ENCODE results near the gene TRDN.

Gene TRDN

DNA sequence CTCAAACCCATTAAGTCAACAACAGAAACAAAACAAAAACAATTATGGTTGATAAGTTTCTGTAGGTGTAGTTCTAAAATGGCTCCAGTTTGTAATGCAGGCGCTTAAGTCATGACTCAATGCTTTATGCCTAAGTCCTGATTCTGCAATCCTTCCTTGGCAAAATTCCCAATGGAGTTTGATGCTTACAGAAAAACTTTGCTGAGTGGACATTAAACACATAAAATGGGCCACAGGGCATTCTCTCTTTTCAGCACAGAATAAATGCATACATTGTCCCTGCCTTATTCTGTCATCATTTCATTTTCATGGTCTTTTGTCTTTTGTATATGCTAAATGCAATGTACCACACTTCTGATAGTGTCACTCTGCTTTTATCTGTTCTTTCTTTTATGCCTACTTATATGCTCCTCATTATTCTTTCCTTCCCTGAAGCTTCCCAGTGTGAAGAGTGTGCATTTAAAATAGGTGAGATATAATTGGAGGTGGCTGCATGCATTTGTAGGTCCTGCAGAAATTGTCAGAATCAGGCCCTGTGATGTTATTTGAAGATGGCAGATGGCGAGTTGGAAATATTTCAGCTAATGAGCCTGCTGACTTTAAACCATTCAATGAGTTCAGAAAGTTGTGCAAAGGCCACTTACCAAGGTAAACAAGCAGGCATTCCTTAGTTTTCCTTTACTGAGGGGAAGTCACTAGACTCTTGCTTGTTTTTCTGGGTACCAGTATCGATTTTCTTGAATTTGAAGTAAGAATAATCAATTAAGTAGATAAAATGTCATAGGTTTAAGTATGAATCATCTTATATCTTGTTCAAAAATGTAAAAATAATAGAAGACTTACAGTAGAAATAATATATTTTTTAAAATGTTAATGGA, 313.1 kb downstream of the TRDN start:
- ATAC-seq: no peak
- no peak for TF ChIP-seq PPARA (CRISPR knock-in tag; IDR thresholded peaks at IDR 0.05; ENCODE audit: borderline replicate concordance)
- no peak for TF ChIP-seq ZNF565 (CRISPR knock-in tag; conservative IDR thresholded peaks at IDR 0.05; ENCODE audit: low read depth)
- no peak for TF ChIP-seq ISL1 (CRISPR knock-in tag; IDR thresholded peaks at IDR 0.05)
- no peak for TF ChIP-seq GLIS3 (CRISPR knock-in tag; IDR thresholded peaks at IDR 0.05)
- no peak for TF ChIP-seq ESRRG (CRISPR knock-in tag; IDR thresholded peaks at IDR 0.05)
- TF ChIP-seq, protein P1, sequence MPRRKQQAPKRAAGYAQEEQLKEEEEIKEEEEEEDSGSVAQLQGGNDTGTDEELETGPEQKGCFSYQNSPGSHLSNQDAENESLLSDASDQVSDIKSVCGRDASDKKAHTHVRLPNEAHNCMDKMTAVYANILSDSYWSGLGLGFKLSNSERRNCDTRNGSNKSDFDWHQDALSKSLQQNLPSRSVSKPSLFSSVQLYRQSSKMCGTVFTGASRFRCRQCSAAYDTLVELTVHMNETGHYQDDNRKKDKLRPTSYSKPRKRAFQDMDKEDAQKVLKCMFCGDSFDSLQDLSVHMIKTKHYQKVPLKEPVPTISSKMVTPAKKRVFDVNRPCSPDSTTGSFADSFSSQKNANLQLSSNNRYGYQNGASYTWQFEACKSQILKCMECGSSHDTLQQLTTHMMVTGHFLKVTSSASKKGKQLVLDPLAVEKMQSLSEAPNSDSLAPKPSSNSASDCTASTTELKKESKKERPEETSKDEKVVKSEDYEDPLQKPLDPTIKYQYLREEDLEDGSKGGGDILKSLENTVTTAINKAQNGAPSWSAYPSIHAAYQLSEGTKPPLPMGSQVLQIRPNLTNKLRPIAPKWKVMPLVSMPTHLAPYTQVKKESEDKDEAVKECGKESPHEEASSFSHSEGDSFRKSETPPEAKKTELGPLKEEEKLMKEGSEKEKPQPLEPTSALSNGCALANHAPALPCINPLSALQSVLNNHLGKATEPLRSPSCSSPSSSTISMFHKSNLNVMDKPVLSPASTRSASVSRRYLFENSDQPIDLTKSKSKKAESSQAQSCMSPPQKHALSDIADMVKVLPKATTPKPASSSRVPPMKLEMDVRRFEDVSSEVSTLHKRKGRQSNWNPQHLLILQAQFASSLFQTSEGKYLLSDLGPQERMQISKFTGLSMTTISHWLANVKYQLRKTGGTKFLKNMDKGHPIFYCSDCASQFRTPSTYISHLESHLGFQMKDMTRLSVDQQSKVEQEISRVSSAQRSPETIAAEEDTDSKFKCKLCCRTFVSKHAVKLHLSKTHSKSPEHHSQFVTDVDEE (CRISPR knock-in tag; IDR thresholded peaks at IDR 0.05): no peak
- TF ChIP-seq OSR1 (CRISPR knock-in tag; IDR thresholded peaks at IDR 0.05): no peak
- TF ChIP-seq, protein P2, sequence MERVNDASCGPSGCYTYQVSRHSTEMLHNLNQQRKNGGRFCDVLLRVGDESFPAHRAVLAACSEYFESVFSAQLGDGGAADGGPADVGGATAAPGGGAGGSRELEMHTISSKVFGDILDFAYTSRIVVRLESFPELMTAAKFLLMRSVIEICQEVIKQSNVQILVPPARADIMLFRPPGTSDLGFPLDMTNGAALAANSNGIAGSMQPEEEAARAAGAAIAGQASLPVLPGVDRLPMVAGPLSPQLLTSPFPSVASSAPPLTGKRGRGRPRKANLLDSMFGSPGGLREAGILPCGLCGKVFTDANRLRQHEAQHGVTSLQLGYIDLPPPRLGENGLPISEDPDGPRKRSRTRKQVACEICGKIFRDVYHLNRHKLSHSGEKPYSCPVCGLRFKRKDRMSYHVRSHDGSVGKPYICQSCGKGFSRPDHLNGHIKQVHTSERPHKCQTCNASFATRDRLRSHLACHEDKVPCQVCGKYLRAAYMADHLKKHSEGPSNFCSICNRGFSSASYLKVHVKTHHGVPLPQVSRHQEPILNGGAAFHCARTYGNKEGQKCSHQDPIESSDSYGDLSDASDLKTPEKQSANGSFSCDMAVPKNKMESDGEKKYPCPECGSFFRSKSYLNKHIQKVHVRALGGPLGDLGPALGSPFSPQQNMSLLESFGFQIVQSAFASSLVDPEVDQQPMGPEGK (CRISPR knock-in tag; IDR thresholded peaks at IDR 0.05; ENCODE audit: borderline replicate concordance): no peak
- TF ChIP-seq SNAI2 (CRISPR knock-in tag; IDR thresholded peaks at IDR 0.05): no peak
- TF ChIP-seq, protein P3, sequence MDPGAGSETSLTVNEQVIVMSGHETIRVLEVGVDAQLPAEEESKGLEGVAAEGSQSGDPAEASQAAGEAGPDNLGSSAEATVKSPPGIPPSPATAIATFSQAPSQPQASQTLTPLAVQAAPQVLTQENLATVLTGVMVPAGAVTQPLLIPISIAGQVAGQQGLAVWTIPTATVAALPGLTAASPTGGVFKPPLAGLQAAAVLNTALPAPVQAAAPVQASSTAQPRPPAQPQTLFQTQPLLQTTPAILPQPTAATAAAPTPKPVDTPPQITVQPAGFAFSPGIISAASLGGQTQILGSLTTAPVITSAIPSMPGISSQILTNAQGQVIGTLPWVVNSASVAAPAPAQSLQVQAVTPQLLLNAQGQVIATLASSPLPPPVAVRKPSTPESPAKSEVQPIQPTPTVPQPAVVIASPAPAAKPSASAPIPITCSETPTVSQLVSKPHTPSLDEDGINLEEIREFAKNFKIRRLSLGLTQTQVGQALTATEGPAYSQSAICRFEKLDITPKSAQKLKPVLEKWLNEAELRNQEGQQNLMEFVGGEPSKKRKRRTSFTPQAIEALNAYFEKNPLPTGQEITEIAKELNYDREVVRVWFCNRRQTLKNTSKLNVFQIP (CRISPR knock-in tag; IDR thresholded peaks at IDR 0.05; ENCODE audit: borderline replicate concordance, low read depth): no peak
- TF ChIP-seq ZC3H10 (CRISPR knock-in tag; IDR thresholded peaks at IDR 0.05): no peak
- TF ChIP-seq ZFP3 (CRISPR knock-in tag; IDR thresholded peaks at IDR 0.05): no peak
- no peak for TF ChIP-seq TOX (CRISPR knock-in tag; IDR thresholded peaks at IDR 0.05; ENCODE audit: borderline replicate concordance)
- TF ChIP-seq, protein P4, sequence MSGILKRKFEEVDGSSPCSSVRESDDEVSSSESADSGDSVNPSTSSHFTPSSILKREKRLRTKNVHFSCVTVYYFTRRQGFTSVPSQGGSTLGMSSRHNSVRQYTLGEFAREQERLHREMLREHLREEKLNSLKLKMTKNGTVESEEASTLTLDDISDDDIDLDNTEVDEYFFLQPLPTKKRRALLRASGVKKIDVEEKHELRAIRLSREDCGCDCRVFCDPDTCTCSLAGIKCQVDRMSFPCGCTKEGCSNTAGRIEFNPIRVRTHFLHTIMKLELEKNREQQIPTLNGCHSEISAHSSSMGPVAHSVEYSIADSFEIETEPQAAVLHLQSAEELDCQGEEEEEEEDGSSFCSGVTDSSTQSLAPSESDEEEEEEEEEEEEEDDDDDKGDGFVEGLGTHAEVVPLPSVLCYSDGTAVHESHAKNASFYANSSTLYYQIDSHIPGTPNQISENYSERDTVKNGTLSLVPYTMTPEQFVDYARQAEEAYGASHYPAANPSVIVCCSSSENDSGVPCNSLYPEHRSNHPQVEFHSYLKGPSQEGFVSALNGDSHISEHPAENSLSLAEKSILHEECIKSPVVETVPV (CRISPR knock-in tag; IDR thresholded peaks at IDR 0.05): no peak
- TF ChIP-seq CSDC2 (CRISPR knock-in tag; IDR thresholded peaks at IDR 0.05): no peak
- TF ChIP-seq RARB (CRISPR knock-in tag; IDR thresholded peaks at IDR 0.05): no peak

DNA sequence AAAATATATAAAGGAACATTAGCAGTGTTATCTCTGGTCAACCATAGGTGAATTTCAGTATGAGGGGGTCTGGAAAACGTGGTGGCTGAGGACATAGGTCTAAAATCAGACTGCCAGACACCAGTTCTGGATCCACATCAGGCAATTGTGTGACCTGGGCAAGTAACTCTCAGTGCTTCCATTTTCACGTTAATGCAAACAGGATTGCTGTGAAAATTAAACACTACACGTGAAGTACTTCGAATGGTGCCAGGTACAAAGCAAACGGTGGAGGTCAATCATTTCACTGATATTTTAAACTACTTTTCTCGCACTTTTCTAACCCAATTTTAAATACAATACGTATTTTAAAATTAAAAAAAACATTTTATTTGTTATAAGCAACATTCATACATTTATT, 315.7 kb downstream of the TRDN start:
- TF ChIP-seq ARNTL (CRISPR knock-in tag; IDR thresholded peaks at IDR 0.05; ENCODE audit: borderline replicate concordance, low read depth): no peak
- no peak for TF ChIP-seq ZC3H10 (CRISPR knock-in tag; IDR thresholded peaks at IDR 0.05)
- no peak for TF ChIP-seq SNAI2 (CRISPR knock-in tag; IDR thresholded peaks at IDR 0.05)
- TF ChIP-seq TCF4 (CRISPR knock-in tag; IDR thresholded peaks at IDR 0.05; ENCODE audit: borderline replicate concordance): no peak
- TF ChIP-seq RARB (CRISPR knock-in tag; IDR thresholded peaks at IDR 0.05): no peak
- TF ChIP-seq PPARA (CRISPR knock-in tag; IDR thresholded peaks at IDR 0.05; ENCODE audit: borderline replicate concordance): no peak
- TF ChIP-seq ZNF8 (CRISPR knock-in tag; IDR thresholded peaks at IDR 0.05): no peak
- no peak for TF ChIP-seq OSR1 (CRISPR knock-in tag; IDR thresholded peaks at IDR 0.05)
- TF ChIP-seq ISL1 (CRISPR knock-in tag; IDR thresholded peaks at IDR 0.05): no peak
- no peak for TF ChIP-seq BACH2 (CRISPR knock-in tag; IDR thresholded peaks at IDR 0.05; ENCODE audit: borderline replicate concordance)
- TF ChIP-seq, protein P3 (CRISPR knock-in tag; IDR thresholded peaks at IDR 0.05; ENCODE audit: borderline replicate concordance, low read depth): no peak
- no peak for TF ChIP-seq ESRRG (CRISPR knock-in tag; IDR thresholded peaks at IDR 0.05)
- TF ChIP-seq TOX (CRISPR knock-in tag; IDR thresholded peaks at IDR 0.05; ENCODE audit: borderline replicate concordance): no peak
- TF ChIP-seq, protein P2 (CRISPR knock-in tag; IDR thresholded peaks at IDR 0.05; ENCODE audit: borderline replicate concordance): no peak
- TF ChIP-seq, protein P4 (CRISPR knock-in tag; IDR thresholded peaks at IDR 0.05): no peak
- no peak for TF ChIP-seq ZNF70 (CRISPR knock-in tag; IDR thresholded peaks at IDR 0.05)
- TF ChIP-seq ZFP30 (CRISPR knock-in tag; IDR thresholded peaks at IDR 0.05): no peak
- no peak for TF ChIP-seq CSDC2 (CRISPR knock-in tag; IDR thresholded peaks at IDR 0.05)
- no peak for TF ChIP-seq ZNF565 (CRISPR knock-in tag; conservative IDR thresholded peaks at IDR 0.05; ENCODE audit: low read depth)
- TF ChIP-seq, protein P5, sequence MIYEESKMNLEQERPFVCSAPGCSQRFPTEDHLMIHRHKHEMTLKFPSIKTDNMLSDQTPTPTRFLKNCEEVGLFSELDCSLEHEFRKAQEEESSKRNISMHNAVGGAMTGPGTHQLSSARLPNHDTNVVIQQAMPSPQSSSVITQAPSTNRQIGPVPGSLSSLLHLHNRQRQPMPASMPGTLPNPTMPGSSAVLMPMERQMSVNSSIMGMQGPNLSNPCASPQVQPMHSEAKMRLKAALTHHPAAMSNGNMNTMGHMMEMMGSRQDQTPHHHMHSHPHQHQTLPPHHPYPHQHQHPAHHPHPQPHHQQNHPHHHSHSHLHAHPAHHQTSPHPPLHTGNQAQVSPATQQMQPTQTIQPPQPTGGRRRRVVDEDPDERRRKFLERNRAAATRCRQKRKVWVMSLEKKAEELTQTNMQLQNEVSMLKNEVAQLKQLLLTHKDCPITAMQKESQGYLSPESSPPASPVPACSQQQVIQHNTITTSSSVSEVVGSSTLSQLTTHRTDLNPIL (CRISPR knock-in tag; IDR thresholded peaks at IDR 0.05; ENCODE audit: low read depth): no peak
- no peak for ATAC-seq

Measured in SK-N-SH treated with all-trans-retinoic acid at 6 μM for 48 hours (cell line).